Fibroblast of lung (primary cell): ENCODE data around the gene TAF11L10.
"Not testable (repeated sequence)": the region's sequence is repeated elsewhere in the genome, so short reads cannot be mapped to it uniquely, and the experiment has no call there.

Experiments used
- CTCF ChIP-seq, 2 donors: IDR thresholded peaks in 1 of 2; conservative IDR thresholded peaks in 1 of 2; 1 replicate in 1 of 2; 2 replicates in 1 of 2; pipeline ENCODE4 v1.5.1; 2011 to 2012; ENCODE audit warnings: low read length in 2 of 2, control low read depth in 1 of 2, inconsistent platforms in 1 of 2, low read depth in 1 of 2, mild to moderate bottlenecking in 1 of 2
- EZH2 ChIP-seq: IDR thresholded peaks from 2 replicates; pipeline ENCODE4 v1.5.1; 2012; ENCODE audit warnings: low read length, control low read depth, mild to moderate bottlenecking; ENCODE audit errors: missing control alignments

- TF ChIP-seq EZH2; CTCF (conservative IDR thresholded peaks at IDR 0.05 in 1 of 2, IDR thresholded peaks at IDR 0.05 in 1 of 2; ENCODE audit: low read depth in 1 of 2, low read length in 2 of 2): not testable (repeated sequence)
Observed at GRCh38 chr5:17590860-17591259, 6.8 kb downstream of the TAF11L10 start, which contains the start of gene TAF11L8.
